Endothelial cell of umbilical vein (primary cell): ENCODE measurements around the gene UVRAG. TPM values are rescaled to one million over a fixed set of nuclear protein-coding genes. Genes with fewer than 3 reads are reported as not detected.

Experiments
- BruUV-seq: library from RNA; stranded (reverse); fragments of 400-500 nt; replicated peaks from 2 replicates; lab custom pipeline; 2021; lab: Mats Ljungman, UMichigan
- CTCF ChIA-PET: fragments of 300-600, 350-600 bp; sonication (Branson Sonifier 250); formaldehyde crosslinking; loops from one replicate; lab custom pipeline; 2021; ENCODE audit warnings: antibody characterized with exemption, inconsistent platforms; lab: Charles Lee
- POLR2A ChIA-PET: fragments of 300-600, 350-600 bp; sonication (Branson Sonifier 250); formaldehyde crosslinking; loops from one replicate; lab custom pipeline; 2021; ENCODE audit warnings: antibody characterized with exemption, inconsistent platforms; lab: Charles Lee
- DNase-seq: peaks from one replicate; pipeline ENCODE4 v3.0.0-alpha.2; 2011; ENCODE audit warnings: low read depth, low spot score
- FAIRE-seq: peaks from 2 replicates; lab custom pipeline; 2011; peaks lifted over from hg19 to GRCh38; lab: Jason Lieb, UNC
- H2AFZ ChIP-seq: 2 replicates; pipeline ENCODE4 v1.6.0; 2012; ENCODE audit warnings: low read depth, low read length, control low read depth, inconsistent platforms
- H3K27ac ChIP-seq: 2 replicates; pipeline ENCODE4 v1.5.1; 2011; ENCODE audit warnings: low read depth, mild to moderate bottlenecking, control low read depth, low read length, moderate library complexity; ENCODE audit not compliant: insufficient read depth
- H3K27me3 ChIP-seq, 2 experiments: 2 replicates each; pipeline versions ENCODE4 v1.6.0 to v1.6.1; 2011; ENCODE audit warnings: low read length in 2 of 2, mixed read lengths in 1 of 2; ENCODE audit not compliant: control insufficient read depth in 2 of 2, insufficient read depth in 2 of 2
- H3K36me3 ChIP-seq, 2 experiments: 2 replicates in 1 of 2; 3 replicates in 1 of 2; pipeline ENCODE4 v1.5.1; 2011; ENCODE audit warnings: low read length in 2 of 2, mild to moderate bottlenecking in 1 of 2, moderate library complexity in 1 of 2; ENCODE audit not compliant: control insufficient read depth in 2 of 2, insufficient read depth in 2 of 2; ENCODE audit errors: extremely low read depth in 1 of 2
- H3K4me1 ChIP-seq: 3 replicates; pipeline ENCODE4 v1.5.1; 2011; ENCODE audit warnings: mild to moderate bottlenecking, low read length; ENCODE audit not compliant: control insufficient read depth, insufficient read depth; ENCODE audit errors: extremely low read depth
- H3K4me2 ChIP-seq: 2 replicates; pipeline ENCODE4 v1.6.1; 2011; ENCODE audit warnings: low read length, control low read depth, mixed read lengths; ENCODE audit not compliant: insufficient read depth
- H3K4me3 ChIP-seq, 3 experiments: fragments of 200-600 bp in 1 of 3; sonication (generic), shearing (Covaris generic) in 1 of 3; replicated peaks in 1 of 3; 2 replicates each; pipeline ENCODE4 v1.5.1; 2011 to 2016; ENCODE audit warnings: control low read depth in 3 of 3, low read length in 3 of 3, mild to moderate bottlenecking in 2 of 3, inconsistent platforms in 1 of 3, low read depth in 1 of 3, moderate library complexity in 1 of 3; ENCODE audit not compliant: insufficient read depth in 1 of 3
- H3K79me2 ChIP-seq: 2 replicates; pipeline ENCODE4 v1.6.0; 2012; ENCODE audit warnings: low read length, inconsistent platforms; ENCODE audit not compliant: control insufficient read depth, insufficient read depth
- H3K9ac ChIP-seq: replicated peaks from 2 replicates; pipeline ENCODE3; 2011; ENCODE audit warnings: low read length, control low read depth; ENCODE audit not compliant: insufficient read depth; ENCODE audit errors: extremely low read depth
- H3K9me1 ChIP-seq: replicated peaks from 3 replicates; pipeline ENCODE4 v1.6.0; 2011; ENCODE audit warnings: mild to moderate bottlenecking, low read length; ENCODE audit not compliant: control insufficient read depth, insufficient read depth; ENCODE audit errors: extremely low read depth
- H3K9me3 ChIP-seq: replicated peaks from 2 replicates; pipeline ENCODE4 v1.5.1; 2012; ENCODE audit warnings: low read length, inconsistent platforms; ENCODE audit not compliant: control insufficient read depth, insufficient read depth
- H4K20me1 ChIP-seq: replicated peaks from 2 replicates; pipeline ENCODE3; 2011; ENCODE audit warnings: mild to moderate bottlenecking, low read length; ENCODE audit not compliant: control insufficient read depth, insufficient read depth; ENCODE audit errors: extremely low read depth
- EZH2 ChIP-seq: IDR thresholded peaks from 2 replicates; pipeline ENCODE4 v1.6.1; 2012; ENCODE audit warnings: borderline replicate concordance, low read depth, mild to moderate bottlenecking, moderate library complexity, low read length, inconsistent platforms; ENCODE audit not compliant: severe bottlenecking
- FOS ChIP-seq: IDR thresholded peaks from 2 replicates; pipeline ENCODE4 v1.6.1; 2011; ENCODE audit warnings: mild to moderate bottlenecking, low read length, moderate library complexity, borderline replicate concordance; ENCODE audit not compliant: insufficient read depth
- MYC ChIP-seq: IDR thresholded peaks from one replicate; pipeline ENCODE4 v1.6.1; 2011; ENCODE audit warnings: mild to moderate bottlenecking, low read depth, low read length
- POLR2A ChIP-seq: IDR thresholded peaks from 2 replicates; pipeline ENCODE4 v1.6.1; 2012; ENCODE audit warnings: low read depth, mild to moderate bottlenecking, control low read depth, low read length
- POLR2AphosphoS5 ChIP-seq: IDR thresholded peaks from 2 replicates; pipeline ENCODE4 v1.6.1; 2012; ENCODE audit warnings: low read depth, mild to moderate bottlenecking, control low read depth, low read length, moderate library complexity; ENCODE audit not compliant: insufficient read depth
- dilution Hi-C: fragments of 300-500 bp; cut with MboI; formaldehyde crosslinking; loops from one replicate; pipeline ENCODE4 v1.15.0; 2019; ENCODE audit warnings: low sequenced_read_pairs; ENCODE audit not compliant: extremely low pct_ligation_motif_present
- intact Hi-C: fragments of 100-400 bp; cut with micrococcal nuclease; formaldehyde crosslinking; loops from one replicate; pipeline ENCODE4 v1.10.0; 2022
- polyA plus RNA-seq, 4 experiments: library from polyadenylated mRNA; depleted of rRNA in 3 of 4; stranded (reverse) in 3 of 4; unstranded in 1 of 4; fragments of >200 nt; gene quantifications; 2 replicates each; pipeline versions ENCODE4 v1.2.1 to v1.2.3, GENCODE V29; 2011 to 2012; ENCODE audit warnings: missing spikeins in 1 of 4
- total RNA-seq: library from RNA; stranded (reverse); gene quantifications from 2 replicates; pipeline ENCODE4 v1.2.3, GENCODE V29; 2021
- TF ChIP-seq, protein P1 (sequence below), 2 donors: IDR thresholded peaks; 1 replicate in 1 of 2; 2 replicates in 1 of 2; pipeline ENCODE4 v1.5.1; 2011; ENCODE audit warnings: low read length in 2 of 2, mild to moderate bottlenecking in 2 of 2, moderate library complexity in 2 of 2, control low read depth in 1 of 2, inconsistent platforms in 1 of 2, low read depth in 1 of 2; ENCODE audit not compliant: insufficient read depth in 1 of 2; ENCODE audit errors: extremely low read depth in 1 of 2

The UVRAG gene
- total and polyA plus RNA-seq, 2 donors (not counting 3 experiments of a cell fraction or from before 2014, with no cell fraction given): 21.2 to 65.6 TPM

DNA sequence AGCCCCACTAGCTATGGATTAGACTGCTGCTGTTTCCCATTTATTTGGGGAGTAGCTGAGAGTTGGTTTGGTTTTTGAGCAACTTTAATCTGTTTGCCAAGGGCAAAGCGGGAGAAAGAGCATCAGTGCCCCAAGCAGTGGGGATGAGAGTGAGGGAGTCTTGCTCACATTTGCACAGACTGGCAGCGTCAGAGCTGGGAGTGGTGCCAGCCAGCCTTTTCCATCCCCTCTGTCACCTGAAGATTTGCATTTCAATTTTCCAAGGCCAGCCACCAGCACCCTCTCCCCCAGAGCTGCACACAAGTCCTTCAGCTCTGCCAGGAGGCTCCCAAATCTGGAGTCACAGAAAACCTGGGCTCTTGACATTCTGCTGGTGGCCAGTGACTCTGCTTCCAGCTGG, 21.0 kb upstream of the UVRAG start:
- Histone ChIP-seq H3K79me2 (no peaks in the 10 kb centered on the region), H3K4me2 (no peak overlapping the region), H3K4me3 (no peak overlapping the region), H3K27me3 (no peaks in the 10 kb centered on the region), H3K4me1 (peaks cover 4% of the 10 kb centered on the region), H3K9me3 (no peaks in the 10 kb centered on the region), H2AFZ (no peak overlapping the region), H3K36me3 (no peaks in the 10 kb centered on the region), H3K27ac (no peak overlapping the region), H3K9me1 (no peaks in the 10 kb centered on the region), H3K9ac (no peak overlapping the region), H4K20me1 (no peaks in the 10 kb centered on the region)
- intact Hi-C loops: no loop called here
- POLR2A ChIA-PET: no interaction called here
- DNase-seq (no peak), FAIRE-seq (no peak)
- no TSS peak for BruUV-seq
- no peak for TF ChIP-seq EZH2
- no peak for TF ChIP-seq POLR2A
- no peak for TF ChIP-seq POLR2AphosphoS5
- TF ChIP-seq, protein P1, sequence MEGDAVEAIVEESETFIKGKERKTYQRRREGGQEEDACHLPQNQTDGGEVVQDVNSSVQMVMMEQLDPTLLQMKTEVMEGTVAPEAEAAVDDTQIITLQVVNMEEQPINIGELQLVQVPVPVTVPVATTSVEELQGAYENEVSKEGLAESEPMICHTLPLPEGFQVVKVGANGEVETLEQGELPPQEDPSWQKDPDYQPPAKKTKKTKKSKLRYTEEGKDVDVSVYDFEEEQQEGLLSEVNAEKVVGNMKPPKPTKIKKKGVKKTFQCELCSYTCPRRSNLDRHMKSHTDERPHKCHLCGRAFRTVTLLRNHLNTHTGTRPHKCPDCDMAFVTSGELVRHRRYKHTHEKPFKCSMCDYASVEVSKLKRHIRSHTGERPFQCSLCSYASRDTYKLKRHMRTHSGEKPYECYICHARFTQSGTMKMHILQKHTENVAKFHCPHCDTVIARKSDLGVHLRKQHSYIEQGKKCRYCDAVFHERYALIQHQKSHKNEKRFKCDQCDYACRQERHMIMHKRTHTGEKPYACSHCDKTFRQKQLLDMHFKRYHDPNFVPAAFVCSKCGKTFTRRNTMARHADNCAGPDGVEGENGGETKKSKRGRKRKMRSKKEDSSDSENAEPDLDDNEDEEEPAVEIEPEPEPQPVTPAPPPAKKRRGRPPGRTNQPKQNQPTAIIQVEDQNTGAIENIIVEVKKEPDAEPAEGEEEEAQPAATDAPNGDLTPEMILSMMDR (IDR thresholded peaks at IDR 0.05; ENCODE audit: extremely low read depth in 1 of 2, insufficient read depth in 1 of 2, low read depth in 1 of 2, low read length in 2 of 2): no peak
- no peak for TF ChIP-seq FOS
- no peak for TF ChIP-seq MYC
- dilution Hi-C loops: no loop called here
- CTCF ChIA-PET: interaction anchor here (1.1 to 2.1 kb wide), 6 partner anchors 9 to 358 kb away, joined by 3 to 9 read pairs (median 6); no protein-coding TSS in a partner anchor
